Femur (tissue), 1 donor: Measurements from ENCODE around the gene DYNC1LI1.

Experiments used
- DNase-seq: peaks from one replicate; pipeline ENCODE4 v3.0.0-alpha.2; 2017

The DYNC1LI1 gene

GRCh38 chr3:32570421-32571191 is at the start of gene DYNC1LI1:
TSS of gene DYNC1LI1 (minus strand) at chr3:32570858. CDS start at chr3:32570770, 88 bp downstream.
- DNase-seq: peak; percentile 97

- DNase-seq: no peak
Observed at GRCh38 chr3:32619395-32619794, 48.7 kb upstream of the DYNC1LI1 start.

DNA sequence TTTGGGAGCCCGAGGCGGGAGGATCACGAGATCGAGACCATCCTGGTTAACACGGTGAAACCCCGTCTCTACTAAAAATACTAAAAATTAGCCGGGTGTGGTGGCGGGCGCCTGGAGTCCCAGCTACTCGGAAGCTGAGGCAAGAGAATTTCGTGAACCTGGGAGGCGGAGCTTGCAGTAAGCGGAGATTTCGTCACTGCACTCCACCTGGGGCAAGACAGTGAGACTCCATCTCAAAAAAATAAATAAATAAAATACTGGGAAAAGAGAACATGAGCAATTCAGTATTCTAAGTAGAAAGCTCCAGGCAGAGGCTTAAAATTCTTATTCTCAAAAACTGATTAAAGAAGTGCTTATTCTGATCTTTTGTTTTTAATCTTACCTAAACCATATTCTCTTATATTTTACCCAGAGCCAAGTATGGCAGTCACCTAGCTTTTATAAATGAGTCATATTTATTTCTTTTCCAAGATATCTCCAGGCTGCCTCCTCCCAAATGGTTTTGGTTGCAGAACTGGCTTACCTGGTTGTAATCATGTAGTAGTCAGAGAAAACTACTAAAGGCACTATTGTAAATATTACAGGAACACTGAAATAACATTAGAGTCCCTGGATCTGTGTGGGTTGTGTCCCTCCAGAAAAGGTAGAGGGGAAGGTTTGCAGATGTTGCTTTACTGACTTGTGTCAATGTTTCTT is 45.8 kb upstream of the DYNC1LI1 start:
- no peak for DNase-seq

DNA sequence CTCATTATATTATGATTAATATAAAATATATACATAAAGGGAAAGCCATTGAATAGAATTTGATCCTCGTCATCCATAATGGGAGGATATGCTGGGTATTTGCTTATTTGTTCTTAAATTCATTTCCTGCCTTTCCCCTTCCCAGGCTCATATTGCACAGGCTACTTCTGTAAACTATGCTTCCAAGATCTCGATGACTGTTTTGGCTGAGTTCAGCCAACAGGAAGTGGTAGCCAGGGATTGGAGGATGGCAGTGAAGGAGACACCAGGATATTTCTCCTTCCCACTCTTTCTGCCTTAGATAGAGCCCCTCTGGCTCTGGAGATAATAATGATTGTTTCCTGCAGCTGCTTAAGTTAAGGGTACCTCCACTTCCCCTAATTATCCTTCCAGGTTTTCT is 44.3 kb upstream of the DYNC1LI1 start:
- DNase-seq: no peak

GRCh38 chr3:32613183-32613582 is 42.5 kb upstream of the DYNC1LI1 start:
- DNase-seq: no peak

- no peak for DNase-seq
Observed at GRCh38 chr3:32612547-32612946, 41.9 kb upstream of the DYNC1LI1 start.

- no peak for DNase-seq
Observed at GRCh38 chr3:32607522-32607921, 36.9 kb upstream of the DYNC1LI1 start.

- no peak for DNase-seq
Observed at GRCh38 chr3:32606960-32607359, 36.3 kb upstream of the DYNC1LI1 start.

DNA sequence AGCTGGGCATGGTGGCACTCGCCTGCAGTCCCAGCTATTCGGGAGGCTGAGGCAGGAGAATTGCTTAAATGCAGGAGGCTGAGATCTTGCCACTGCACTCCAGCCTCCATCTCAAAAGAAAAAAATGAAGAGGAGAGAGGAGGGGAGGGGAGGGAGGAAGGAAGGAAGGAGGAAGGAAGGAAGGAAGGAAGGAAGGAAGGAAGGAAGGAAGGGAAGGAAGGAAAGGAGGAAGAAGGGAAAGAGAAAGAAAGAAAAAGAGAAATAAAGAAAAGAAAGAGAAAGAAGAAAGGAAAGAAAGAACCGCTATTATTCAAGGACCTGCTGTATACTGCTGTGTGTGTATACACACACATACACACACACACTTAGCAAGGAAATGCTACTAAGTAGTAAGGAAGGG is 35.6 kb upstream of the DYNC1LI1 start:
- no peak for DNase-seq

GRCh38 chr3:32603064-32603463 is 32.4 kb upstream of the DYNC1LI1 start:
- DNase-seq: no peak

GRCh38 chr3:32602206-32602605 is 31.5 kb upstream of the DYNC1LI1 start:
- DNase-seq: no peak

GRCh38 chr3:32601722-32602121 is 31.1 kb upstream of the DYNC1LI1 start:
- no peak for DNase-seq

DNA sequence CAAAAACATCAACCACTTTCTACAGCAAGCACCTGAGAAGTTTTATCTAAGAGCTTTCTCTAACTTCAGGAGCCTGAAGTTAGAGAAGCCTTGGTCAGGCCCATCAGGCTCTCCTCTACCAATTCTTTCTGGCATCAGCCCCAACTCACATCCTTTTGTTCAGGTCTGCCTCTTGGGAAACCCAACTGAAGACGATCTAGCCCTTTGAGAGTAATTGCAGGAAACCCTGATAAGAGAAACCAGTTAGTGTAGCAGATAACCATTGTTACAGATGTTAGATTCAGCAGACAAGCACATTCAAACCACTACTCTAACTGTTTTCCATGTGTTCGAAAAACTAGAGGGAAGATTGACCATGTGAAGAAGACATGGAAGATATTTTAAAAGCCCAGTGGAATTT is 27.0 kb upstream of the DYNC1LI1 start:
- DNase-seq: no peak

DNA sequence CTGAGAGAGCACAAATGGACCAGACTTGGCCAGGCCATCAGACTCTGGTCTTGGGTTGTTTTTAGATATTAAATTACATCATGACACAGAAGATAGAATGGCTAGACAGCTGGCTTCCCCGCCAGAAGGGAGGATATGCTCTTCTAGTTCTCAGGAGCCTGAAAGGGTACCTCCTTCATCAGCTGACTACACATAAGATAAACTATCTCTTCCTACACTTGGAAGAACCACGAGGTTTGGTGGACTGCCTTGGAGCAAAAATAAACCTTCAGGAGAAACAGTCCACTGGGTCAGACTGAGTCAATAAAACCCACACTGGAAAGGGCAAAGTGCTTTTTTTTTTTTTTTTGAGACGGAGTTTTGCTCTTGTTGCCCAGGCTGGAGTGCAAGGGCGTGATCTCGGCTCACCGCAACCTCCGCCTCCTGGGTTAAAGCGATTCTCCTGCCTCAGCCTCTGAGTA is 26.3 kb upstream of the DYNC1LI1 start:
- DNase-seq: no peak

- no peak for DNase-seq
Observed at GRCh38 chr3:32596282-32596908, 25.7 kb upstream of the DYNC1LI1 start.

- DNase-seq: no peak
Observed at GRCh38 chr3:32595323-32595722, 24.7 kb upstream of the DYNC1LI1 start.

- DNase-seq: no peak
Observed at GRCh38 chr3:32593903-32594525, 23.4 kb upstream of the DYNC1LI1 start.

GRCh38 chr3:32592696-32593353 is 22.2 kb upstream of the DYNC1LI1 start:
- no peak for DNase-seq

DNA sequence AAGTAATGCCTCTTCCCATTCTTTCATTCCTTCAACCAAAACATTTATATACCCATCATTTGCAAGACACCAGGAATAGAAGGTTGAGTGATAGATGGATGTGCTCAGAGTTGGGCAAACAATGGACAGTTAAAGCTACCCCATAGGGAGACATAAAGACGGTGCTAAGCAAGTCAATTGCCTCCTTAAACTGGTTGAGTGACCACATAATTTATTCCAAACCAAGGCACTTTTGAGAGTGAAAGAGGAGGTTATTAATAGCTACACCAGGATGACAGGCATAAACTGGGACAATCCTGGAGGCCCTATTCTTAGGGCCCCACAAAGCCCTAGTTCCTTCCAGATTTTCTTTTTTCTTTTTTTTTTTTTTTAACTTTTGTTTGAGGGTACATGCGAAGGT is 21.4 kb upstream of the DYNC1LI1 start:
- DNase-seq: no peak

DNA sequence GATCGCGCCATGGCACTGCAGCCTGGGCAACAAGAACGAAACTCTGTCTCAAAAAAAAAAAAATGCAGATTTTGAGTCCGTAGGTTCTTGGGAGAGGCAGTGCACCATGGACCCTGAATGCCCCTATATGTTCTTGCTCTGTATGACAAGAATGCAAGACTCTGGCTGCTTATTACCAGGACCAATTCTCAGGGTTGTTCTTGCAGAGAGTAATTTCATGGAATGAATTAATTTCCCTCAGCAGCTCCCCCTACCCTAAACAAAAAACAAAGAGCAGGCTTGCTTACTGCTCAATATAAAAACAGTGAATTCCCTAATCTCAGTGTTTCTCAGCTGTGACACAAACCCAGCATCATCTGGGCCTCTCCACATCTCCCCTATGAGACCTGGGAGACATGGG is 20.5 kb upstream of the DYNC1LI1 start:
- no peak for DNase-seq

GRCh38 chr3:32586356-32586755 is 15.7 kb upstream of the DYNC1LI1 start:
- DNase-seq: no peak

DNA sequence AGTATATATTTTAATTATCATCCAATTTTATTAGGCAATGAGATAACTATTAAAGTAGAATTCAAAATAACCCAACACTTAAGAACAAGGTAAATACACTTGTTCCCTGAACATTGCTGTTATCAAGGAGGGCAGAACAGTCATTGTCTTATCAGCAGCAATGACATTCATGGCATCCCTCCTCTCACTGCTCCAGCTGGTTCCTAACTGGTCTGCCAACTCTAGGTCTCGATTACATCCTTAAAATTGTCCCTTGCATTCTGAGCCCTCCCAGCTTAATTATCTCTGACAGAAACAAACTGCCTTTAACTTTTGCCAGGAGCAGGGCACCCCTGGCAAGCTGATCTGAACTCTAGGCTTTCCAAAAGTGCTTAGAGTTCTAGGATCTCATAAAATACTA is 14.0 kb upstream of the DYNC1LI1 start:
- no peak for DNase-seq

- DNase-seq: no peak
Observed at GRCh38 chr3:32583708-32584107, 13.1 kb upstream of the DYNC1LI1 start.
